WTC11 (cell line): ENCODE results near the gene CYCS. TPM values are rescaled to one million over a fixed set of nuclear protein-coding genes. Genes with fewer than 3 reads are reported as not detected.

ENCODE experiments used
- ATAC-seq: fragments of 200-7000 bp; cut with Tn5 transposase; 2 replicates; pipeline ENCODE4 v1.10.0; 2021; ENCODE audit warnings: mild to moderate bottlenecking, moderate library complexity
- CTCF ChIA-PET: fragments of 300-600 bp; sonication (Branson Sonifier 250); formaldehyde crosslinking; loops from one replicate; lab custom pipeline; 2021; ENCODE audit warnings: antibody characterized with exemption; lab: Charles Lee
- POLR2A ChIA-PET: fragments of 350-600 bp; sonication (Branson Sonifier 250); formaldehyde crosslinking; loops from one replicate; lab custom pipeline; 2021; ENCODE audit warnings: antibody characterized with exemption; lab: Charles Lee
- DNase-seq: peaks from one replicate; pipeline ENCODE4 v3.0.0; 2021; ENCODE audit warnings: low spot score
- H3K27ac Mint-ChIP-seq: 2 replicates; pipeline ENCODE4 v1.8.0; 2021; ENCODE audit warnings: mixed read lengths
- H3K27me3 Mint-ChIP-seq: 2 replicates; pipeline ENCODE4 v1.8.0; 2021; ENCODE audit warnings: low read depth, mild to moderate bottlenecking, moderate library complexity, mixed read lengths
- H3K36me3 Mint-ChIP-seq: 2 replicates; pipeline ENCODE4 v1.8.0; 2021; ENCODE audit warnings: mixed read lengths
- H3K4me1 Mint-ChIP-seq: 2 replicates; pipeline ENCODE4 v1.8.0; 2022; ENCODE audit warnings: mixed read lengths
- H3K4me3 Mint-ChIP-seq: 2 replicates; pipeline ENCODE4 v1.8.0; 2021; ENCODE audit warnings: mild to moderate bottlenecking, moderate library complexity, mixed read lengths
- H3K9me3 Mint-ChIP-seq: 2 replicates; pipeline ENCODE4 v1.8.0; 2021; ENCODE audit warnings: mixed read lengths
- AFF4 ChIP-seq: sonication (generic); formaldehyde crosslinking; IDR thresholded peaks from 2 replicates; pipeline ENCODE4 v1.8.1; 2023; ENCODE audit warnings: mild to moderate bottlenecking, missing genetic modification reagents, borderline replicate concordance
- ATF6 ChIP-seq: sonication (generic); formaldehyde crosslinking; IDR thresholded peaks from 2 replicates; pipeline ENCODE4 v1.8.1; 2023; ENCODE audit warnings: mild to moderate bottlenecking, missing genetic modification reagents
- ERG ChIP-seq: fragments of 250-450 bp; sonication (Bioruptor Pico); IDR thresholded peaks from 2 replicates; pipeline ENCODE4 v1.8.0; 2021; ENCODE audit warnings: mild to moderate bottlenecking
- MYBL2 ChIP-seq: sonication (generic); formaldehyde crosslinking; IDR thresholded peaks from 2 replicates; pipeline ENCODE4 v1.8.1; 2023; ENCODE audit warnings: mild to moderate bottlenecking, moderate library complexity, missing genetic modification reagents
- NFATC4 ChIP-seq: fragments of 250-450 bp; sonication (Bioruptor Pico); IDR thresholded peaks from 2 replicates; pipeline ENCODE4 v1.9.0; 2021; ENCODE audit warnings: mild to moderate bottlenecking
- NFE2L1 ChIP-seq: sonication (generic); formaldehyde crosslinking; IDR thresholded peaks from 2 replicates; pipeline ENCODE4 v1.8.1; 2023; ENCODE audit warnings: missing genetic modification reagents
- NR1H2 ChIP-seq: sonication (generic); formaldehyde crosslinking; IDR thresholded peaks from 2 replicates; pipeline ENCODE4 v1.9.0; 2021; ENCODE audit warnings: mild to moderate bottlenecking, moderate library complexity, missing genetic modification reagents
- SP1 ChIP-seq: sonication (generic); formaldehyde crosslinking; conservative IDR thresholded peaks from 2 replicates; pipeline ENCODE4 v1.8.1; 2022; ENCODE audit warnings: missing genetic modification reagents
- STAT6 ChIP-seq: sonication (generic); formaldehyde crosslinking; conservative IDR thresholded peaks from 2 replicates; pipeline ENCODE4 v1.8.1; 2023; ENCODE audit warnings: mild to moderate bottlenecking, low read depth, missing genetic modification reagents, moderate library complexity
- TCF7 ChIP-seq: sonication (generic); formaldehyde crosslinking; IDR thresholded peaks from 2 replicates; pipeline ENCODE4 v1.8.0; 2022; ENCODE audit warnings: mild to moderate bottlenecking, low read depth, missing genetic modification reagents, moderate library complexity
- ZNF232 ChIP-seq: sonication (generic); formaldehyde crosslinking; IDR thresholded peaks from 2 replicates; pipeline ENCODE4 v1.8.0; 2022; ENCODE audit warnings: mild to moderate bottlenecking, missing genetic modification reagents
- ZNF317 ChIP-seq: sonication (generic); formaldehyde crosslinking; IDR thresholded peaks from 2 replicates; pipeline ENCODE4 v1.8.1; 2023; ENCODE audit warnings: low read depth, mild to moderate bottlenecking, moderate library complexity, missing genetic modification reagents, borderline replicate concordance
- ZNF671 ChIP-seq: fragments of 250-450 bp; sonication (Bioruptor Pico); IDR thresholded peaks from 2 replicates; pipeline ENCODE4 v1.8.0; 2021; ENCODE audit warnings: mild to moderate bottlenecking
- total RNA-seq: library from RNA; stranded (reverse); gene quantifications from 3 replicates; pipeline ENCODE4 v1.2.3, GENCODE V29; 2021
- TF ChIP-seq, protein P1 (sequence below): fragments of 200-600 bp; IDR thresholded peaks from 2 replicates; pipeline ENCODE4 v1.8.0; 2022; ENCODE audit warnings: antibody characterized with exemption
- TF ChIP-seq, protein P2 (sequence below): sonication (generic); formaldehyde crosslinking; IDR thresholded peaks from 2 replicates; pipeline ENCODE4 v1.8.0; 2022; ENCODE audit warnings: mild to moderate bottlenecking, missing genetic modification reagents

CYCS gene
- total RNA-seq, 1 experiment from 2014 or later = 249 TPM

DNA sequence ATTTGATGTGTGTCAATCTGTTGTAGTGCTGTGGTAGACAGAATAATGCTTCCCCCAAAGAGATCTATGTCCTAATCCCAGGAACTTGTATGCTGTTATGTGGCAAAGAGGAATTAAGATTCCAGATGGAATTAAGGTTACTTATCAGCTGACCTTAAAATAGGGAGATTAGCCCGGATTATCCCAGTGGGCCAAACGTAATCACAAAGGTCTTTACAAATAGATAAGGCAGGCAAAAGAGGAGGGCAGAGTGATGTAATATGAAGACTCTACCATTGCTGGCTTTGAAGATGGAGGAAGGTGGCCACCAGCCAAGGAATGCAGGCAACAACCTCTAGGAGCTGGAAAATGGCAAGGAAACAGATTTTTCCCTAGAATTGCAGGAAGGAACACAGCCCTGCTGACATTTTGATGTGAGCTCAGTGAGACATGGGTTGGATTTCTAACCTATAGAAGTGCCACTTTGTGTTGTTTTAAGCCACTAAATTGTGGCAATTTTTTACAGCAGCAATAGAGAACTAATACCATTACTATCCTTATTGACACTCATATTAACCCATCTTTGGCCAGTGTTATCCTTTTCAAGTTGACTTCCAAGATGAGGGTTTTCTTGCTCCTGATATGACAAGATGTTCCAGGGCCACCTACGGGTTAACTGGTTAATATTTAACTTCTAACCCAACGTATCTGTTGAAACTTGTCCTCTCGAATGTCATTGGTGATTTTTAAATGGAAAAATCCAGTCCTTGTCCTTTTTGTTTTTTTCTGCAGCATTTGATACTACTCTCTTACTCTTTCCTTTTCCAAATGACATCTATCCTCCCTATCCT is 29.3 kb downstream of the CYCS start:
- CTCF ChIA-PET = interaction anchor here (0.6 to 7.9 kb wide), 4 partner anchors 29 to 309 kb away, joined by 3 to 138 read pairs (median 5); partner anchors contain the start of gene CYCS
- no peak for TF ChIP-seq ZNF232 (CRISPR knock-in tag)
- no peak for TF ChIP-seq AFF4 (CRISPR knock-in tag)
- no peak for TF ChIP-seq NFE2L1 (CRISPR knock-in tag)
- no peak for TF ChIP-seq ZNF317 (CRISPR knock-in tag)
- no peak for TF ChIP-seq TCF7
- no peak for TF ChIP-seq ATF6 (CRISPR knock-in tag)
- no peak for TF ChIP-seq SP1 (CRISPR knock-in tag)
- ATAC-seq (no peak), DNase-seq (no peak)
- Mint-ChIP-seq H3K27me3 (no peaks in the 10 kb centered on the region; the same call in none of the 2 replicates), H3K36me3 (no peaks in the 10 kb centered on the region; the same call in 1 of the 2 replicates), H3K4me3 (no peak overlapping the region), H3K27ac (no peak overlapping the region), H3K4me1 (peaks cover 8% of the 10 kb centered on the region), H3K9me3 (peaks cover 7% of the 10 kb centered on the region)
- POLR2A ChIA-PET = no interaction called here

GRCh38 chr7:25093268-25093826 is 31.7 kb downstream of the CYCS start:
- ChIA-PET POLR2A (interaction anchor here (2.0 kb wide), 1 partner anchor 114 kb away, joined by 6 read pairs; no protein-coding TSS in a partner anchor), CTCF (interaction anchor here (0.6 to 7.9 kb wide), 52 partner anchors 8 to 378 kb away, joined by 3 to 138 read pairs (median 4); partner anchors contain the start of genes CYCS and OSBPL3)
- Mint-ChIP-seq H3K4me3 (no peak overlapping the region), H3K4me1 (peaks cover 8% of the 10 kb centered on the region), H3K36me3 (no peaks in the 10 kb centered on the region; the same call in 1 of the 2 replicates), H3K27ac (no peak overlapping the region; the same call in 1 of the 2 replicates), H3K9me3 (peaks cover 7% of the 10 kb centered on the region), H3K27me3 (no peaks in the 10 kb centered on the region; the same call in 1 of the 2 replicates)
- DNase-seq (peak; percentile 88), ATAC-seq (peak; percentile 84)
- TF ChIP-seq, protein P1, sequence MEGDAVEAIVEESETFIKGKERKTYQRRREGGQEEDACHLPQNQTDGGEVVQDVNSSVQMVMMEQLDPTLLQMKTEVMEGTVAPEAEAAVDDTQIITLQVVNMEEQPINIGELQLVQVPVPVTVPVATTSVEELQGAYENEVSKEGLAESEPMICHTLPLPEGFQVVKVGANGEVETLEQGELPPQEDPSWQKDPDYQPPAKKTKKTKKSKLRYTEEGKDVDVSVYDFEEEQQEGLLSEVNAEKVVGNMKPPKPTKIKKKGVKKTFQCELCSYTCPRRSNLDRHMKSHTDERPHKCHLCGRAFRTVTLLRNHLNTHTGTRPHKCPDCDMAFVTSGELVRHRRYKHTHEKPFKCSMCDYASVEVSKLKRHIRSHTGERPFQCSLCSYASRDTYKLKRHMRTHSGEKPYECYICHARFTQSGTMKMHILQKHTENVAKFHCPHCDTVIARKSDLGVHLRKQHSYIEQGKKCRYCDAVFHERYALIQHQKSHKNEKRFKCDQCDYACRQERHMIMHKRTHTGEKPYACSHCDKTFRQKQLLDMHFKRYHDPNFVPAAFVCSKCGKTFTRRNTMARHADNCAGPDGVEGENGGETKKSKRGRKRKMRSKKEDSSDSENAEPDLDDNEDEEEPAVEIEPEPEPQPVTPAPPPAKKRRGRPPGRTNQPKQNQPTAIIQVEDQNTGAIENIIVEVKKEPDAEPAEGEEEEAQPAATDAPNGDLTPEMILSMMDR = peak; percentile 49; the same call in 1 of the 2 replicates
- TF ChIP-seq ZNF671 = no peak

GRCh38 chr7:25091779-25092178 is 33.3 kb downstream of the CYCS start:
- CTCF ChIA-PET = interaction anchor here (0.8 to 7.9 kb wide), 10 partner anchors 21 to 279 kb away, joined by 3 to 138 read pairs (median 16); partner anchors contain the start of gene OSBPL3
- no peaks in the 10 kb centered on the region for H3K36me3 Mint-ChIP-seq
- ATAC-seq (no peak), DNase-seq (no peak)
- no peak overlapping the region for H3K27ac Mint-ChIP-seq
- peaks cover 7% of the 10 kb centered on the region for H3K9me3 Mint-ChIP-seq
- POLR2A ChIA-PET = no interaction called here
- H3K27me3 Mint-ChIP-seq = no peaks in the 10 kb centered on the region; the same call in 1 of the 2 replicates
- no peak overlapping the region for H3K4me3 Mint-ChIP-seq
- H3K4me1 Mint-ChIP-seq = peaks cover 8% of the 10 kb centered on the region
- no peak for TF ChIP-seq MYBL2 (CRISPR knock-in tag)
- no peak for TF ChIP-seq STAT6 (CRISPR knock-in tag)
- TF ChIP-seq, protein P2, sequence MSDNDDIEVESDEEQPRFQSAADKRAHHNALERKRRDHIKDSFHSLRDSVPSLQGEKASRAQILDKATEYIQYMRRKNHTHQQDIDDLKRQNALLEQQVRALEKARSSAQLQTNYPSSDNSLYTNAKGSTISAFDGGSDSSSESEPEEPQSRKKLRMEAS = no peak
- no peak for TF ChIP-seq ERG
- TF ChIP-seq SP1 (CRISPR knock-in tag) = no peak
- TF ChIP-seq NR1H2 (CRISPR knock-in tag) = no peak
- TF ChIP-seq NFATC4 (CRISPR knock-in tag) = no peak
